Loucy (cell line): ENCODE measurements around the gene NKX6-2.

Experiments
- EZH2phosphoT487 ChIP-seq: fragments of 200-600 bp; IDR thresholded peaks from 2 replicates; pipeline ENCODE4 v1.6.1; 2018; ENCODE audit warnings: antibody characterized with exemption, mild to moderate bottlenecking, moderate library complexity, borderline replicate concordance
- TF ChIP-seq, protein P1 (sequence below): fragments of 200-600 bp; sonication (generic); conservative IDR thresholded peaks from 2 replicates; pipeline ENCODE4 v1.5.1; 2014; ENCODE audit warnings: mild to moderate bottlenecking, antibody characterized with exemption, low read length

DNA sequence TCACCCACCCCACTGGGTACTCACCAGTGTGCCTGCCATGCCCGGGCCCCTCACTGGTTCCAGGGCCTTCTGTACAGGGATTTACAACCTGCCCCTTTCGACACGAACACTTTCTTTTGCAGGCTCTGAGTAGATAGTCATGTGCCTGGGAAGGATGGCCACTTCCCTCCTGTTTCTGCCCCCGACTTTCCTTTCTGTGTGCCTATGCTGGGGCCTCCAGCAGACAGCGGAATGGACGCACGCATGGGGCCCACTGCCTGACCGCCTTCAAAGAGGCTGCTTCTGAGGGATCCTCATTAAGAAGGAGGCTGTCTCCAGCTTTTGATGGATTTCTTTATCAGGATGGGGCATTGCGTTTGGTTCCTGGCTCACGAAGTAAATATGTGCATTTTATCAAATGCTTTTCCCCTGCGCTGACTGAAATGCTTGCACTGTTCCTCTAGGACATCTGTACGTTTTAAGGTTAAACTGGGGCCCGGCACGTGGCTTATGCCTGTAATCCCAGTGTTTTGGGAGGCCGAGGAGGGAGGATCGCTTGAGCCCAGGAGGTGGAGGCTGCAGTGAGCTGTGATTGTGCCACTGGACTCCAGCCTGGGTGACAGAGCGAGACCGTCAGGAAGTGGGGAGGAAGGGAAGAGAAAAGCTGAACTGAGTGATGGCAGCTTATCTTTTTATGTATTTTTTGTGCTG, 29.4 kb upstream of the NKX6-2 start:
- TF ChIP-seq, protein P1, sequence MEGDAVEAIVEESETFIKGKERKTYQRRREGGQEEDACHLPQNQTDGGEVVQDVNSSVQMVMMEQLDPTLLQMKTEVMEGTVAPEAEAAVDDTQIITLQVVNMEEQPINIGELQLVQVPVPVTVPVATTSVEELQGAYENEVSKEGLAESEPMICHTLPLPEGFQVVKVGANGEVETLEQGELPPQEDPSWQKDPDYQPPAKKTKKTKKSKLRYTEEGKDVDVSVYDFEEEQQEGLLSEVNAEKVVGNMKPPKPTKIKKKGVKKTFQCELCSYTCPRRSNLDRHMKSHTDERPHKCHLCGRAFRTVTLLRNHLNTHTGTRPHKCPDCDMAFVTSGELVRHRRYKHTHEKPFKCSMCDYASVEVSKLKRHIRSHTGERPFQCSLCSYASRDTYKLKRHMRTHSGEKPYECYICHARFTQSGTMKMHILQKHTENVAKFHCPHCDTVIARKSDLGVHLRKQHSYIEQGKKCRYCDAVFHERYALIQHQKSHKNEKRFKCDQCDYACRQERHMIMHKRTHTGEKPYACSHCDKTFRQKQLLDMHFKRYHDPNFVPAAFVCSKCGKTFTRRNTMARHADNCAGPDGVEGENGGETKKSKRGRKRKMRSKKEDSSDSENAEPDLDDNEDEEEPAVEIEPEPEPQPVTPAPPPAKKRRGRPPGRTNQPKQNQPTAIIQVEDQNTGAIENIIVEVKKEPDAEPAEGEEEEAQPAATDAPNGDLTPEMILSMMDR = no peak
- TF ChIP-seq EZH2phosphoT487 = no peak
